Mesenteric fat pad (tissue), 1 donor: ENCODE measurements around the gene CXCL11. TPM values are rescaled to one million over a fixed set of nuclear protein-coding genes. Genes with fewer than 3 reads are reported as not detected.
"Not testable (repeated sequence)": the region's sequence is repeated elsewhere in the genome, so short reads cannot be mapped to it uniquely, and the experiment has no call there.

Experiments used
- DNase-seq: peaks from one replicate; pipeline ENCODE4 v3.0.0-alpha.2; 2020; ENCODE audit warnings: low spot score
- long read RNA-seq: library from polyadenylated mRNA; unstranded; transcript quantifications from one replicate; pipeline ENCODE4 v2.0.0, GENCODE V29; 2020
- total RNA-seq: library from RNA; stranded (reverse); fragmentation: NEBNext Ultra II Directional; extraction: Animal tissue kit (Norgen Biotek cat#: 25700); gene quantifications from one replicate; pipeline ENCODE4 v1.2.1, GENCODE V29; 2021
- donor health status: DM: yes; HTN: yes; CAD: no.

Gene CXCL11
- total RNA-seq, result not detected
- long read RNA-seq, result 0 reads

DNA sequence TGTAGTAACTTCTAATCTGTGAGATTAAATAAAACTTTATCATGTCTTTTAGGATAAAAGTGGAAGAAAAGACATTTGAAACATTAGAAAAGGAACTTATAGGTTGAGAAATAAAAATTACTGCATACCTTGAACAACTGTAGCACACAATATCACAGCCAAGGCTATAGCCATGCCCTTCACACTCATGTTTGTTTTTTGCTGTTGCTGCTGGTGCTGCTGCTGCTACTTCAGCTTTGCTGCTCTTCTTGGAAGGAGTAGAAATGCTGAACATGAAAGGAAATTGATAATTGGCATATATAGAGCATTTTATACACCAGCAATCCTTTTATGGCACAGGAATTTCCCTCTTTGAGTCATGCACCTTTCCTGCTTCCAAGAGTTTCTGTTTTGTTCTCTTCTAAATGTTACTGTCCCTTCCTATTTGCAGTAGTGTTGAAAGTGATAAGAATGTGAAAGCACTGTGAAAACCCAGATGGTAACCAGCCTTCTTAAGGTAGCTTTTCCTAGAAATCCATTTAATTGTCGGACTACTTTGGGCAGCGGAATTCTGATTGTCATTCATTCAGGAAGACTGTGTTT is at the start of gene CXCL11:
CXCL11 (minus strand) TSS at position 272 of the 582 bp plus-strand sequence; CDS start at position 189, 83 bp downstream.
- no peak for DNase-seq

DNA sequence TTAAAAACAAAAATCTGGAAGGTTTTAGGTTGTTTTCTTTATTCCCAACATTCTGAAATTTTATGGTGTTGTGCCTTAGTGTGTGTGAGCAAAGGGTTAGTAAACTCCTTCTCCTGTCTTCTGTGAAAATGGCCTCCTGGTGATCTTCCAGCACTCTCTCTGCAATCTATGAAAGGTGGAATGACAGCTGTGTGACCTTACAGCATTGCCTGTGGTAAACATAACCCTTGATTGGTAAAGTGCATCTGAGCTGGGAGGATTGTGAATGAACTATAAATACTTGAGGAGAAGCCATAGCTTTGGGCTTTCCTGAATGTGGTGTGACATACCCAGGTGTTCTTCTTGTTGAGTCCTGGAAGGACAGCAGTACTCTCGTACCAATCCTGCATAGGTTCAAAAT is 48.7 kb upstream of the CXCL11 start:
- no peak for DNase-seq

DNA sequence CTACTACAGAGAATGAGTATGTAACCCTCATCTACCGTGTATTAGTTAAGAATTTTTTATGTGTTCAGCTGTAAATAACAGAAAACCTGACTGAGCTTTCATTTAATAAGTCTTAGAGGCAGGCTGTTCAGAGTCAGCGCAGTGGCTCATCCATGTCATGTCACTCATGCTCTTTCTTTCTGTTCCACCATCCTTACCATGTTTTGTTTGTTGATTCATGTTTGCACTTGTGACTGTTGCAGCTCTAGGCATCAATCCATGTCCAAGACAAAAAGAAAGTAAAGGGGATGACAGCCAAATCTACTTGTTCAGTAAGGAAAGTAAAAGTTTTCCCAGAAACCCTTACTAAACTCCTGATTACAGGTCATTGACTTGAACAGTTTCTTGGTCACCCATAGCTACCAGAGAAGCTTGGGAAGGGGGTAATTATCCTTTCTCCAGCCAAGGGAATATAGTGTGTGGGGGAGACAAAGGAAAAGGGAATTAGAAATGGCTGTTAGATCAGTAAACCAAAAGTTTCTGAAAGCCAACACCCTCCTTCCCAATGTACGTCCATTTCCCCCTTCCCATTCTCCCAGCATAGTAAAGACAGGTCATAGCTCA is 47.6 kb upstream of the CXCL11 start:
- DNase-seq, result no peak

DNA sequence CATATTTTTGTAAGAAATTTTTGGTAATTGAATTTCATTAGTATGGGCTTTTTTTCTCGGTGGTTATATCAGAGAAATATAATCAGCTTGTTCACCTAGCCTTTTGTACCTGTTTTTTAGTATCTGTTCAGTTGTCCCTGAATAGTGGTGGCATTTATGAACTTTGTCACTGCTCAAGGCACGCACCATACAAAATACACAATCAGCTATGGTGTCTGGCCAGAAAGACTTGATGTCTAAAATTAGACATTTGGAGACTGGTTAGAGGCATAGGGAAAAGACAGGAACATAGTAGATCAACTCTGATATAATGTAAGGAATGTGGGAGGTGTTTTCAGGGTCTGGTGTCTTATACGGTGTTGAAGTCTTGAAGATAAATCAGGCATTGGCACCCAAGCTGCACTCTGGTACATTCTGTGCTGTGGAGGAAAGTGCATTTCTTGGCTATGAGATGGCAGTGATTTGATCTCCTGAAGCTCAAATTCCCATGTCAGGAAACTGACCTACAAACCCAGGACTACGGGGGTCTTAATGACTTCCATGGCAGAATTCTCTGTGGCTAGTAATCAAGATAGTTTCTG is 42.3 kb upstream of the CXCL11 start:
- DNase-seq, result no peak

DNA sequence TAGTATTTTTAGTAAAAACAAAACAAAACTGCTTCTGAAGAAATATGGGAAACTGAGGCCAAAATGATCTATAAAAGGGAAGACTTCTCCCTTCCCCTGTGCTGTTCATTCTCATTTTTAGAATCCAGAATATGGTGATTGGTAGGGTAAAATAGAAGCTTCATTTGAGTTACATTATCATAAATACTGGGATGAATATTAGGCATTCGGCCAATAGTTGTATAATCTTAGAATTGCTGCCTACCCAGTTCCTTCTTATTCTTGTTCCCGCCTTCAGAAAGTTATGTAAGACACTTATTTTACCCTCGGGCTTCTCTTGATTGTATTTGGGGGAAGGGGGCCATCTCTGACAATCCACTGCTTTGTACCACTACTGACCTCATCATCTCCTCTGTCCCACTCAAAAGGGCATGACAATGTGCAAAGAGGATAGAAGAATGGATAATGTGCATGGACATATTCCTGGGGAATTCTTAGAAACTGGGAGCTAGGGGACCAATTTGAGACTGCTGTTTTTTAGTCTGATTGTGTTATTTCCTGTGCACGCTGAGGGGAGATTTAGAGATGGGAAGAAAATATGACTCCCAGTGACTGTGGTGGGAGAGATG is 39.2 kb upstream of the CXCL11 start:
- DNase-seq, result no peak

DNA sequence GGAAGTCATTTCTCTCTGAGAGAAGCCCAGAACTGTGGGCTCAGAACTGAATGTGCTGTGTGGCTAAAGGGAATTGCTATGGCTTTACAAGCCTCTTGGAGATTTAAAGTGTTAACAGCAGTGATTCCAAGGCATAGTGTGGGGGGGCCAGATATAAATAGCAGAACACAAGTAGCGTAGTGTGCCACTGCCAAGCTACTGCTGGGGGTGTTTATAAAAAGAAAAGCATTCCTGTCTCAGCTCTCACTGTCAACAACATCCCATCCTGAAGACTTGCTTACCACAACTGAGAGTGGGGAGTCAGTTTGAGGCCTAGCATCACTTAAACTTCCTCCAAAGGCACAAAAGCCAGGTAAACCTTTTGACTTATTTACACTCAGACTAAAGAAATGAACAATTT is 38.6 kb upstream of the CXCL11 start, which contains the start of gene ART3:
ART3 (plus strand) TSS at position 242 of the 400 bp plus-strand sequence. CDS start 1,181 bp downstream, outside the sequence.
- no peak for DNase-seq

DNA sequence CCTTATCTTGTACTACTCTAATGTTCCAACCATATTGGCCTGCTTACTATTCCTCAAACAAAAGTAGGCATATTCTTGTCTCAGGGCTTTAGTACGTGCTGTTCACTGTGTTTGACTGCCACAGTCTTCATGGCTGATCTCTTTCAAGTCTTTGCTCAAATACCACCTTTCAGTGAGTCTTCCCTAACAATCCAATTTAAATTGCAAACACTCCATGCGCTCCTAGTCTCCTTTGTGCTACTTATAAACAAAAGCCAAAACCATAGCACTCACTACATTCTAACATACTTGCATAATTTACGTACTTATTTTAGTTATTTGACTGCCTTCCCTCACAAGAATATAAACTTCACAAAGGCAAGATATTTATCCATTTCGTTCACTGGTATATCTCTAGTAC is 36.9 kb upstream of the CXCL11 start:
- no peak for DNase-seq

DNA sequence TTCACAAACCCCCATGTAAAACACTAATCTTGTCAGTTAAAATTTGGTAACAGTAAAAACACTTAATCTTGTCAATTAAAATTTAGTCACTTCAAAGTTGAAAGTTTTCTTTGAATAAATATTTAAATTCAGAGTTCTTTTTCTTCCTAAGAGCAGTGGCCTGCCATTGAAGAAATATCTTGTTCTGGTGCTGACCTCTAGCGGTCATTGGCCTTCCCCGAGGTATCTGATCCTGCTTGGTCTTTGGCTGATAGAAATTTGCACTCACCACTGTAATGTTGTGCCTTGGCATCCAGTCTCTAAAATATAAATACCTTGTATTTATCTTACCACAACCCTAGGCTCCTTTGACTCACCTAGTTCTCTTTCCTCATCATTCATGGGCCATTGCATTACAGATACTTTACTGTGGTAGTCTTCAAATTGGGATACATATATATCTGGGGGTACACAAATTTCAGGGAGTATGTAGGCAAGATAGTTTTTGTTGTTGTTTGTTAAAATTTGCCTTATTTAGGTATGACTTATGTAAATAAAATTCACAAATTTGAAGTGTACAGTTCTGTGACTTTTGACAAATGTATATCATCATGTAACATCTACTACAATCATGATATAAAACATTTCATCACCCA is 31.9 kb upstream of the CXCL11 start:
- no peak for DNase-seq

DNA sequence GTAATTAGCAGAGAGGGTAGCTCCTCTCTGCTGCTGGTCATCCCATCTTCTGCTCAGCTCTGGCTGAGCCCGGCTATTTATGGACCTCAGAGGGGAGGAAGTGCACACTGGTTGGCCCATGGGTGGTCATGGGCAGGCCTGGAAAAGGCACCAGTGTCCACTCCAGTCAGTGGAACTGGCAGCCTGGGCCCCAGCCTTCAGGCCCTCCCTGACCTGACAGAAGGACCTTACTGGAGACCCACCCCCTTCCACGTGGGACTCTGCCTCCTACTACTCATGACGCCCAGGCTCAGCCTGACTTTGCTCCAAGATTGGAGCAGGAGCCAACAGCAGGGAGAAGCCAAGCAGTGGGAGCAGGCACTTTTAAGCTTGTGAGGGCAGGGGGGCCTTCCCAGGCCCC is 30.7 kb upstream of the CXCL11 start:
- no peak for DNase-seq

DNA sequence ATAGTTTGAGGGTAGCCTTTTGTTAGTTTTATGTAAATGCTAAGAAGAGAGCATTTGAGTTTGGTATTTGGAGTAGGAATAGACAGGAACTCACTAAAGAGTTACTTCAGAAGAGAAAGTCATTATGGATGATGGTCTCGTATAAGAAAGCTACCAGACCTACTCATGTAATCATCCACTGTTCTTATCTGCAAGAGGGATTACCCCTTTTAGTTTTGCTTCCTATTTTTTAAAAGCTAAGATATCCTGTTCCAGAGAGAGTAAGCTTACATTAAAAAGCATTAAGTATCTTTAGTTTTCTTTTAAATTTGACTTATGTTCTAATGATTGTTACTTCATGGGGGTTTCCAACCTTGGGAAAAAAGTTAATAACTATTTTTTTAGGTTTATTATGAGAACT is 26.1 kb upstream of the CXCL11 start:
- DNase-seq, result no peak

DNA sequence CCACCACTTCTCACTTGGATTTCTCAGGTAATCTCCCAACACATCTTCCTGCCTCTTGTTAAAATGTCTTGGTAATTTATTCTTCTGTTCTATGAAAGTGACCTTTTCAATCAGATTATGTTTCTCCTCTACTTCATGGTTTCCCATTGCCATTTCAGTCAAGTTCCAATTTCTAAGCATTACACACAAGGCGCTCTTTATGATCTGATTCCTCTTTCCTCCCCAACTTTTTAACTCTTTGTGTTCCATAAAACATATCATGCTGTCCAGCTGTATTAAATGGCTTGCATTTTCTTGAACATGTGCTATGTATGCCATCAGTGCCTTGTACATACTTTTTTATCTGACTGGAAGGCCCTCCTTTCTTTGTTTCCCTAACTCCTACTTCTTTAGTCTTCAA is 25.6 kb upstream of the CXCL11 start:
- DNase-seq, result no peak

DNA sequence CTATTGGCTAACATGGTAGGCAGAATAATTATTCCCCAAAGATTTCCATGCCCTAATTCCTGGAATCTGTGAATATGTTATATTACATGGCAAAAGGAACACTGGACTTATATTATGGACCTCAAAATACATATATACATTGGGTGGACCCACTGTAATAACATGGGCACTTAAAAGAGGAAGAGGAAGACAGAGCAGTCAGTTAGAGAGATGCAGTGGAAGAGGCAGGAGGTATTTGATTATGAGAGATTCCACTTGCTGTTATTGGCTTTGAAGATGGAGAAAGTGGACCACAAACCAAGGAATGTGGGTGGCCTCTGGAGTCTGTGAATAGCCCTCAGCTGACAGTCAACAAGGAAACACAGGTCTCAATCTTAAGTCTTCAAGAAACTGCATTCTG is 24.6 kb upstream of the CXCL11 start:
- DNase-seq, result no peak

DNA sequence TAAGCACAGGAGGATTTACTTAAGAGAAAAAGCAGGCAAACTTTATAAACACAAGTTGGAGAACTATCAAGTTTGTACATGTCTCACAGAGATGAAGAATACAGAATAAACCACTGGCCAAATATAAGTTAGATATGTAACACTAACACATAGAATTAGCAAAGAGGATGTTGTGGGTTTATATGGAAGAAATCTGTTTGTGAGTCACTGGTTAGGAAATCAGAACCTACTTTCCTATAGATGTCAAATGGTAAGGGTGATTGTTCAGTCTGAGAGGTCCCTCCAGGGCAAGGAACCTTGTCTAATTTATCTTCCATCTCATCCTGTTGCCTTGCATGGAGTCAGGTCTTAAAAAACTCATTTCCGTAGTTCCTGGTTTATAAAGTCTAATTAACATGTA is 23.9 kb upstream of the CXCL11 start:
- no peak for DNase-seq

DNA sequence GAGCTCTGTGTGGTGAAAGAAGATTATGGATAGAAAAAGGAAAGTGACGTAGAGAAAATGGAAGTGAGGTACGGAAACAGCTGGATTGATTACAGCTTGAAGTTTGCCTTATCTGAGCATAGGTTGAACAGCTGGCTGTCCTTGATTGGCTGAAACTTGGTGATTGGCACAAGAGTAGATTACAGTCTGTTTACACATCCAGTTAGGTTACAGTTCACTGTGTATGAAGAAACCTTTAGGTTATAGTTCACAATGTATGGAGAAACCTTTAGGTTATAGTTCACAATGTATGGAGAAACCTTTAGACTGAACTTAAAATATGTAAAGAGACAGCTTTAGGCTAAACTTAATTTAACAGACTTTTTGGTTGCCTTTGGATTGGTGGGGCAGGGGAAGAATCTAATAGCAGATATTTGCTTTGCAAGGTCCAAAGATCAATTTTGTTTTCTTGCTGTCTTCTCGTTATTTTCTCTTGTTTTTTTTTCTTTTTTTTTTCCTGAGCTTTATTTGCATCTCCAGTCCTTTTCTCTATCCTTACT is 23.1 kb upstream of the CXCL11 start:
- no peak for DNase-seq

DNA sequence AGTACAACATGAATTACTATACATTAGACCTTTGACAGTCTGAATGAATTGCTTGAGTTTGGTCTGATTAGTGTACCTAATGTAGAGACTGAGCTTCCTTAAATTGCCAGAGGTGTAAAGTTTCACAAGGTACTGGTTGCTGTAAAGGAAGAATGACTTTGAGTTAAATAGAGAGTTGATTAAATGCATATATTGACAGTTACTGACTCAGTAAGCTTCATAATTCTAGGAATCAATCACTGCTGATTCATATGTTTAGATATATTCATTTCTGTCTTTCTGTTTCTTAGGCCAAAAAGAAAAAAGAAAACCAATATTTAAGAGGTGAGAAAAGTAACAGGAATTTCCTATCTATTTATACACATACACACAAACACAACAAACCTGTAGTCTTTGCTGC is 22.4 kb upstream of the CXCL11 start:
- no peak for DNase-seq

DNA sequence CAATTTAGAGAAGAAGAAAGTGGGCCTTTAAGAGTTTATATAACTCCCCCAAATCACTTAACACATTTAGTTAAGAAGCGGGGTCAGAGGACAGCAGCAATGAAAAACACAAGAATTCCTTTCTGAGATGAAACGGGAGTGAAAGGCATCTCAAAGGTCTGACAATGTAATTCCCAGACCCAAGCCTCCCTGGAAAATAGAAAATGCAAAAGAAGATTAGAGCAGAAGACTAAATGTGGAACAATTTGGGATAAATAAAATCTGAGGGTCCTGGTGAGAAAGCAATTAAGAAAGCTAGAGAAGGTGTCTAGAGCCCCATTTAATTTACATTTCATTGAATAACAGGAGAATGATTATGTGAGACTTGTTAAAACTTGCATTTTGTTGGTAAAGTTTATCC is 19.6 kb upstream of the CXCL11 start:
- DNase-seq, result no peak

DNA sequence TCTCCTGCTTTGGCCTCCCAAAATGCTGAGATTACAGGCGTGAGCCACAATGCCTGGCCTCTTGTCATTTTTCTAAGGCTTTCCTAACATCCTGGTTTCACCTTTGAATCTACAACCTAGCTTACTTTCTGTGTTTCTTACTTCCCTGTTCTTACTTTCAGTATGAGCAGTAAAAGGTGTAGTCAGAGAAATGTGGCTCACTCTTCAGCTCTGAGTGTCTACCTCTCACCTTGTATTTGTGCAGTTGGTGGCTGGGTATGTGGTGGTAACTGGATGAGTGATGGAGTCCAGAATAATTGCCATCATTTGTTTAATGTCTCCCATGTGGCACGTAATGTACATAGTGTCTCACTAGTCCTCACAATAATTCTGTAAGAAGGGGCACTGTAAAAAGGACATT is 19.1 kb upstream of the CXCL11 start:
- DNase-seq, result no peak

DNA sequence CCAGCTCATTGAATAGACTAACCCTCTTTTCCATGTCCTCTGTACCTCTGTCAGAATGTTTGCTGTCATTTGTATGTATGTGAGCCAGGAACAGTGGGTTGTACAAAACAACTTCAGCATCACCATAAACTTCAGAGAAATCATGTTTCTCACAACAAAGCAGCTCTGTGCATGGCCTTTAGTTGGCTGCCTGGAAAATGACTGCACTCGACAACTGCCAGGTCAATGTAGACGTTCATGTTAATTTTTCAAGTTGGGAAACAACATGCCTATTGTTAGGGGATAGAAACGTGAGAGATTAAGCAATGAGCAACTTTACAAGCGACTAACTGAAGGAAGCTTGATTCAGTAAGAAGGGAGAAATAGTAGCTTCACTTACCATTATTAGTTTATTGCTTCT is 17.9 kb upstream of the CXCL11 start:
- no peak for DNase-seq

DNA sequence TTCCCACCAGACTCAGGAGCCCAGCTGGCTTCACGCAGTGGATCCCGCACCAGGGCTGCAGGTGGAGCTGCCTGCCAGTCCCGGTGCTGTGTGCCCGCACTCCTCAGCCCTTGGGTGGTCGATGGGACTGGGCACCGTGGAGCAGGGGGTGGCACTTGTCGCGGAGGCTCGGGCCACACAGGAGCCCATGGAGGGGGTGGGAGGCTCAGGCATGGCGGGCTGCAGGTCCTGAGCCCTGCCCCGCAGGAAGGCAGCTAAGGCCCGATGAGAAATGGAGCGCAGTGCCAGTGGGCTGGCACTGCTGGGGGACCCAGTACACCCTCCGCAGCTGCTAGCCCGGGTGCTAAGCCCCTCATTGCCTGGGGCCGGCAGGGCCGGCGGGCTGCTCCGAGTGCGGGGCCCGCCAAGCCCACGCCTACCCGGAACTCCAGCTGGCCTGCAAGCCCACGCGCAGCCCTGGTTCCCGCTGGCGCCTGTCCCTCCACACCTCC is 14.7 kb upstream of the CXCL11 start:
- DNase-seq, result not testable (repeated sequence)

DNA sequence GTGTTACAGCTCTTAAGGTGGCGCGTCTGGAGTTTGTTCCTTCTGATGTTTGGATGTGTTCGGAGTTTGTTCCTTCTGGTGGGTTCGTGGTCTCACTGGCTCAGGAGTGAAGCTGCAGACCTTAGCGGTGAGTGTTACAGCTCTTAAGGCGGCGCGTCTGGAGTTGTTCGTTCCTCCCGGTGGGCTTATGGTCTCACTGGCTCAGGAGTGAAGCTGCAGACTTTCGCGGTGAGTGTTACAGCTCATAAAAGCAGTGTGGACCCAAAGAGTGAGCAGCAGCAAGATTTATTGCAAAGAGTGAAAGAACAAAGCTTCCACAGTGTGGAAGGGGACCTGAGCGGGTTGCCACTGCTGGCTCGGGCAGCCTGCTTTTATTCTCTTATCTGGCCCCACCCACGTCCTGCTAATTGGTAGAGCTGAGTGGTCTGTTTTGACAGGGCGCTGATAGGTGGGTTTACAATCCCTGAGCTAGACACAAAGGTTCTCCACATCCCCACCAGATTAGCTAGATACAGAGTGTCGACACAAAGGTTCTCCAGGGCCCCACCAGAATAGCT is 14.1 kb upstream of the CXCL11 start:
- DNase-seq, result not testable (repeated sequence)

DNA sequence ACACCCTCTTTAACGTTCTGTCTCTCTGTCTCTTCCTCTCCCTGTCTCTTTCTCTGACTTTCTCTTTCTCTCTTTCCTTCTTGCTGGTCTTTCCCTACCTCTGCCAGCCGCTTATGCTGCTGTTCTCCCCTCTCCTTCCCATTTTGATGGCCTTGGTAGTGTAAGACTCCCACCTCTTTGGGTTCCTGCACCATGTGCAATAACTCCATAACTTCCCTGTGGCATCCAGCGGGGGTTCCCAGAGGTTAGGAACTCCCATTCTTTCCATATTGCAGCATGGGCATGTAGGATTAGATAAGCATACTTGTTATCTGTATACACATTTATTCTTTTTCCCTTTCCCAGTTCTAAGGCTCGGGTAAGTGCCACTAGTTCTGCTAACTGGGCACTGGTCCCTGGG is 8.8 kb upstream of the CXCL11 start:
- DNase-seq, result not testable (repeated sequence)
